ENCODE data around the gene KIAA0319L.

- TF ChIP-seq CTCF (conservative IDR thresholded peaks at IDR 0.05; ENCODE audit: low read length) = peak; percentile 96
- no peak for TF ChIP-seq EZH2phosphoT487 (IDR thresholded peaks at IDR 0.05; ENCODE audit: borderline replicate concordance, low read depth, low read length)
Measured at GRCh38 chr1:35568975-35569395, 11.8 kb upstream of the KIAA0319L start.

Data from OCI-LY7 (cell line).